GM21526 (cell line): ENCODE measurements around the gene CCDC85B.

Experiments
- ATAC-seq: cut with Tn5 transposase; IDR thresholded peaks from one replicate; pipeline ENCODE4 v1.9.1; 2021; ENCODE audit warnings: moderate library complexity; ENCODE audit not compliant: unreplicated experiment, low FRiP score

Gene CCDC85B

GRCh38 chr11:65857500-65857852 is 33.0 kb upstream of the CCDC85B start:
- ATAC-seq = no peak

DNA sequence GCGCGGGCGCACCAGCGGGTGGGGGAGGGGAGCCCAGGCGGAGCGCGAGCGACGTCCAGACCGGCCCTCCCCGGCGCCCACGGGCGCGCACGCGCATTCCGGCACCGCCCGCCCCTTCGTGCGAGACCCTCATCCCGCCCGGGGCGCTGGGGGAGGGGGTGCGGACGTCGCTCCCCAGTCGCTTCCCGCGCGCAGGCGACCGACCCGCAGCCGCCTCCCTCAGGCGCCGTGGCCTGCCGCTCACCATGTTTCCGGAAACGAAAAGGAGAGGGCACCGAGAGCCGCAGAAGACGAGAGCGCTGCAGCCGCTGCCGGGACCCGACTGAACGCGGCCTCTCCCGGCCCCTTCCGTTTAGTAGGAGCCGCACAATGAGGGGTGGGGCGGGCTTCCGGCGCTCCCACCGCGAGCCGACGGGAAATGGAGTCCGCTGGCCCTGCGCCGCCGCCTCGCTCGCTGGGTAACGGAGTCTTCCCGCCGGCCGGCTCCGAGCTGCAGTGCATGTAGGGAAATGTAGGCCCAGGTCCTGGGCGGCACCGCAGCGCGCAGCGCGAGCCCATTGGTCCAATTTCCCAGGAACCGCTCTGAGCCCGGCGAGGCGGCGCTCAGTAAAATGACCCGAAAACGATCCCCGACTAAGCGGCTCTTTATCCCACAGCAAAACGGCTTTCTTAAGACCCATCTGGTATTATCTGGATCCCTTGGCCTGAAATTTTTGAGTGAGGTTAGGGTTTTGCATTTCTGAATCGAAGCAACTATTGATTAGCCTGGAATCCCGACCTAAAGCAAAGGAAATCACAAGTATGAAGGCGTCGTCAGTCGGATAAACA is 32.4 kb upstream of the CCDC85B start, which contains the start of gene CFL1:
Gene CFL1 (minus strand): TSS at position 328 of the 828 bp plus-strand sequence. CDS start 81 bp downstream, at position 247.
- peak; percentile 39 for ATAC-seq

DNA sequence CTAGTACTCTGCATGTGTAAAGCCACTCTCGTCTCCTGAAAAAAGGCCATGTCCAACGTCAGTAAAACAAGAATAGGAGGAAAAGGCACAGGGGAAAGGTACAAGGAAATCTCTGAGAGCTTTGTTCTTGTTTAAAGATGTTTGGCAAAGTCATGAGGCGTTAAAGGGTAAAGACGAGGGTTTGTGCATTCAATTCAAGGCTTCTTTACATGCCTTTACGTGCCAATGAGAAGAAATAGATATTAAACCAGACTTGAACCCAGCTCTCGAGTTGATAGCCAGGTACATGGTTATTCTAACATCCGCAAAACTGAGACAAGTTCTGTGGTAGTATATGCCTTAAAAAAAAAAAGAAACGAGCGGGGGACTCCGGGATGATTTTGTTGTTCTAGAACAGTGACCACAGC is 31.8 kb upstream of the CCDC85B start:
- ATAC-seq = no peak

DNA sequence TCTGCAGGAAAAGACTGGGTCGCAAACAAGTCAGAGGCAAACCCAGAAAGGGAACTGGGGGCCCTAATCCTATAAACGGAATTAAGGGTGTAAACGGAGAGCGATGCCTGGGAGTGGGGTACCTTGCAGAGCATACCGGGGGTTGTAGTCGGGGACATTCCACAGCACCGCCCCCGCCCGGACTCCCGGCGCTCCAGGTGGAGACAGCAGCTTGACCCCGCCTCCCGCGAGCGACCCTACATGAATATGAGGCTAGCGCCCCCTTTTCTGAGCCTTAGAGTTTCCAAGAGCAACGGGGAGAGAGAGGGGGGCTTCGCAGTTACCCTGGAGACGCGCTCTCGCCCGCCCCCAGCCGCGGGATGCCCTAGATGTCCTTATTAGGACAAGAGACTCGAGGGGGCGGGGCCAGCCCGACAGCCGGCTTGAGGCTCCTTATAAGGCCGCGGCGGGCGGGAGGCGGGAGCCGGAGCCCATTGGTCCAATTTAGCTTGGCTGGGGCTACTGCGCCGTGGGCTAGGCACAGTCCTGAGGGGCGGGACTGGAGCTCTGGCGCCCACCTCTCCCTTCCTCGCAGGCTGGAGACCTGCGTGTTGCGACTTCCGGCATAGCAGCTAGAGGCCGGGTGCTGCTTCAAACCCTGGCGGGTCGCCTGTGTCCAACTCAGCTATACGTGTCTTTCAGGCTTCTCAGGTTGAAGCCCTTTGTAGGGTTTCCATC is 31.2 kb upstream of the CCDC85B start:
- peak; percentile 43 for ATAC-seq

DNA sequence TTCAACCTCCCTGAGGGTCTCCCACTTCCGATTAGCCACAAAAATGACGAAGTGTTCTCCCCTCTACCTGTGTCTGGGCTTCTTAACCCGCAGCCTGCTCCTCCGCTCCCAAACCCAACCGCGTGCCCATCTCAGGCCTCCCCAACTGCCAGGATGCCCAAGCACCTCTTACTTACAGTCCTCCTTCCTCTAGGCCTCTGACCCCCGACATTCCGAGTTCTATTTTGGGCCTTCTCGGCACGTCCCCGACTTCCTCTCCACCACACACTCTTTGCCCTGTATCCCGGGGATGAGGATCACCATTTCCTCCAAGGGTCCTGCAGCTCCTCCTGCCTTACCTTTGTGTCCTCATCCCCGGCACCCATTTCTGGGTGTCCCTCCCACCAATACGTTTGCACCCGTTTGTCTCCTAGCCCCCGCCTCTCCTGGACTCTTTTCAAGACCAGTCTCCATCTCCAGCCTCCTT is 30.6 kb upstream of the CCDC85B start:
- no peak for ATAC-seq

- no peak for ATAC-seq
These were observed 30.0 kb upstream of the CCDC85B start, which contains the start of gene MUS81 for GRCh38 chr11:65860278-65861164. TSS of gene MUS81 (plus strand) at chr11:65860433. CDS start at chr11:65860754, 321 bp downstream.

- ATAC-seq = no peak
These were observed 29.3 kb upstream of the CCDC85B start for GRCh38 chr11:65861165-65861505.

- ATAC-seq = no peak
These were observed 28.8 kb upstream of the CCDC85B start for GRCh38 chr11:65861533-65862183.

DNA sequence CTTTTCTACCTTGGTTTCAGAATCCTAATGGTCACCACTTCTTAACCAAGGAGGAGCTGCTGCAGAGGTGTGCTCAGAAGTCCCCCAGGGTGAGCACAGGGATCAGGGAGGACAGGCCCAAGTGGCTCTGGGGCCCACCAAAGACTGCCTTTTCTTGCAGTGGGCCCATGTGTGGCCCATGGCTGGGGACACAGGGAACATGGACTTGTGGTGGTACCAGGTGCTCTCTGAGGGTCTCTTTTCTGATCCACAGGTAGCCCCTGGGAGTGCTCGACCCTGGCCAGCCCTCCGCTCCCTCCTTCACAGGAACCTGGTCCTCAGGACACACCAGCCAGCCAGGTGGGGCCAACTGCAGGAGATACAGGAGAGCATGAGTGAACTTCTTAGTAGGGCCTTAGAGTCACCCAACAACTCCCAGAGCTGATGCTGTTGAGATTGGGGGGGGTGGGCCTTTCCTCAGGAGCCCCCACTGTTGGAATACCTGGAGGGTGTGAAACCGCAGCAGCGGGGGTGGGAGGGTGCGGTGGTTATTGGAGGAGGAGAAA is 28.2 kb upstream of the CCDC85B start:
- no peak for ATAC-seq

DNA sequence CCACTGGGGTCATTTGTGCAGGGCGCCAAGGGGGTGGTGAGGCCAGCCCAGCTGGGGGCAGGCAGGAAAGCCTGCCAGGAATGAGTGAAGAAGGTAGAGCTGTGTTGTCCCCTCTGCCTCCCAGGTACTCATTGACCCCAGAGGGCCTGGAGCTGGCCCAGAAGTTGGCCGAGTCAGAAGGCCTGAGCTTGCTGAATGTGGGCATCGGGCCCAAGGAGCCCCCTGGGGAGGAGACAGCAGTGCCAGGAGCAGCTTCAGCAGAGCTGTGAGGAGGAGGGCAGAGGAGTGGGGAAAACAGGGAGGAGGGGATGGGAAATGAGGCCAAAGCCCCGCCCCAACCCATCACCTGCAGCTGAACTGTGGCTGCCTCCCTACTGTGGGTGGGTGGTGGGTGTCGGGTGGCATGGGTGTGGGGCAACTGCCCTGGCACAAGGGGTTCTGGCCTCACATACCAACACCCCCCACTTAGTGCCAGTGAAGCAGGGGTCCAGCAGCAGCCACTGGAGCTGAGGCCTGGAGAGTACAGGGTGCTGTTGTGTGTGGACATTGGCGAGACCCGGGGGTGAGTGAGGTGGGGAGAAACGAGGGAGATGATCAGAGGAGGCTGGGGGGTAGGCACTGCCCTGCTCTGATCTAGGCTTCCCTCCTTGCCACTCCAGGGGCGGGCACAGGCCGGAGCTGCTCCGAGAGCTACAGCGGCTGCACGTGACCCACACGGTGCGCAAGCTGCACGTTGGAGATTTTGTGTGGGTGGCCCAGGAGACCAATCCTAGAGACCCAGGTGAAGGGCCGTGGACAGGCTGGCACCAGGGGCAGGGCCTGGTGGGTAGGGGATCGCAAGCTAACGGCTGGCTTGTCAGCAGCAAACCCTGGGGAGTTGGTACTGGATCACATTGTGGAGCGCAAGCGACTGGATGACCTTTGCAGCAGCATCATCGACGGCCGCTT is 27.3 kb upstream of the CCDC85B start:
- ATAC-seq = no peak

- no peak for ATAC-seq
These were observed 26.4 kb upstream of the CCDC85B start for GRCh38 chr11:65863889-65864705.

- no peak for ATAC-seq
These were observed 25.6 kb upstream of the CCDC85B start for GRCh38 chr11:65864706-65865471.

DNA sequence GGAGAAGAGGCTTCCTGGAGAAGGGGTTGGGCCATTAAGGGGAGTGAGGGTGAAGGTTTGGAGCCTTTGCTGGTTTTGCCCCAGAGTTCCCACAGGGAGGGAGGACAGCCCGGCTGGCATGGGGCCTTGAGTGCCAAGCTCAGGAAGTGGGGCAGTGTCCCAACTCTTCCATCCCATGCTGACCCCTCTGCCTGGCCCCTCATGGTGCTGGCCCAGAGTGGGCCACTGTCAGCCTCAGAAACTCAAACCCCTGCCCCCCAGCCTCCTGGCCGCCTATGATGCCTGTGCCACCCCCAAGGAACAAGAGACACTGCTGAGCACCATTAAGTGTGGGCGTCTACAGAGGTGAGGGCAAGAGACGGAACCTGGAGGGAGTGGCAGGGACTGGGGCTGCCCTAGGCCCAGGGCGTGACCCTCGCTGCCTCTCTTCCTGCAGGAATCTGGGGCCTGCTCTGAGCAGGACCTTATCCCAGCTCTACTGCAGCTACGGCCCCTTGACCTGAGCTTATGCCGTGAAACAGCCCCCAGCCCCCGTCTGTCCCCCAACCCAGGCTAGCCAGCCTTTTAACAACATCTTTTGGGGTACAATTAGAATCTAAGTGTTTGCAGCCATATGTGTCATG is 24.8 kb upstream of the CCDC85B start:
- ATAC-seq = no peak

DNA sequence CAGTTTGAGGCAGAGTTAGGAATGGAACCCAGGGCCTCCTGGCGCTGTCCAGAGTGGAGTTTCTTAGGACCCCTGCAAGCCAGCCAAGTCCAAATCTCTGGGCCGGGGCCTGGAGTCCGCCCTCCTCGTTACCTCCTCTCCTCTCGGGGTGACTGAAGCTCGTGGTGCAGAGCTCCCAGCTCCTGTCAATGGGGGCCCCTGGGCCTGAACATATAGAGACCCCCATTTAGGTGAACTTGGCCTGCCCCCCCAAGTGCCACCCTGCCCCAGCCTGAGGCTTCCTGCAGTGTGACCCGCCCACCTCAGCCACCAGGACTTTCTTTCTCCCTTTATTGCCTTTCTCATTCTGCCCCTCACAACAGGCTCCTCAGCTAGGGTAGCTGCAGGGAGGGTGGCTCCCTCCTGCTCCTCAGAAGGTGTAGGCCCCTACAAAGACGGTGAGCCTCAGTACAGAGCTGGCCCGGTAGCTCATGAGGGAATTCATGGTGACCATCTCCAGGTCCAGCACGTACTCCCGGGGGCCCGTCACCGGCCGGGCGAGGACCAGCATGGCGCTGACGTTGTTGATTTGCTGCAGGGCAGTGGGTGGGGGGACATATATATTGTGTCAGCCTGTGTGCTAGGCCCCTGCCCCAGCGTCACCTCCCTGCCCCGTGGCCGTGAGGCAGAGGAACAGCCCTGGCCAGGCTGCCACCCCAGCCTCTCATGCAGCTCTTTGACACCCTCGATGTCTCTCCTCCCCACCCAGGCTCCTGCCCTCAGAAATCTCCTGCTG is 23.8 kb upstream of the CCDC85B start:
- ATAC-seq = no peak

DNA sequence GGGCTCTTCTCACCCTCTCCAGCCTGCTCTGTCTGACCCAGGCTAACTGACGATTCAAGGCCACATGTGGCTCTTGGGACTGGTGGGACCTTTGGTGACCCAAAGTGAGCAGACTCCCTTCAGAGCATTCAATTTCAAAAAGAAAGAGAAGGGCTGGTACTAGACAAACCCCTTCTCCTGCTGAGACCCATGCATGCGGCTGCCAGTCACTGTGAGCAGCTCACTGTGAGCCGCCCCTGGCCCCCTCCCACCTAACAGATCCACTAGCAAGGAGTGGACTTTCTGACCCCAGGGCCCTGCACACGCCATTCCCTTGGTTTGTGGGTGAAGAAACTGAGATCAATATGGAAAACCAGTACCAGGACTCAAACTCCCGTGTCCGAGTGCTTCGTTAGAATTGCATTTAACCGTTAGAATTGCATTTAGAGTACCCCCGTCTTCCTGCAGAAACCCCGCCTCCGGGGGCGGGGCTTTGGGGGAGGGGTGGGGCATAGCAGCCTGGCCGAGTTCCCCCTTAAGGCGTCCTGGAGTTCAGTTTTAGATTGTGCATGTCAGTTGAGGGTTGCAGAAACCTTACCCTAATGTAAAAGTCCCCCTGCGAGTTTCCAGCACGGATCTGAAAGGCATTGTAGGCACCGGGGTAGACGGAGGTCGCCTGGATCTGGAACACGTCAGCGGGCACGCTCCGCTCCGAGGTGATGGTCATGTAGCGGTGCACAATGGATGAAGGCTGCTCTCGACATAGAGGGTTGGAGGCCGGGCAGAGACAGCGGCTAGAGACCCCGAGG is 23.0 kb upstream of the CCDC85B start:
- no peak for ATAC-seq
